HL-60 (cell line): Measurements from ENCODE around the gene ASS1.

Source experiments
- DNase-seq, 2 experiments: peaks; one replicate each; pipeline ENCODE4 v3.0.0-alpha.2; 2010 to 2020; ENCODE audit warnings: low read depth in 1 of 2, low spot score in 1 of 2
- H3K27ac ChIP-seq: fragments of 250-450 bp; sonication (Bioruptor Pico); replicated peaks from 2 replicates; pipeline ENCODE4 v1.5.1; 2020; ENCODE audit warnings: mild to moderate bottlenecking, moderate library complexity
- H3K27me3 ChIP-seq: fragments of 250-450 bp; sonication (Bioruptor Pico); 2 replicates; pipeline ENCODE4 v1.5.1; 2021; ENCODE audit warnings: mild to moderate bottlenecking, moderate library complexity; ENCODE audit not compliant: insufficient read depth, poor library complexity, severe bottlenecking
- H3K4me3 ChIP-seq: replicated peaks from 2 replicates; pipeline ENCODE4 v1.5.1; 2011; ENCODE audit warnings: mild to moderate bottlenecking, control low read depth, low read length; ENCODE audit not compliant: insufficient read depth
- CTCF ChIP-seq: IDR thresholded peaks from one replicate; pipeline ENCODE4 v1.5.1; 2011; ENCODE audit warnings: low read length, control low read depth, inconsistent platforms; ENCODE audit not compliant: insufficient read depth
- GABPA ChIP-seq: IDR thresholded peaks from 2 replicates; pipeline ENCODE4 v1.6.1; 2012; ENCODE audit warnings: low read depth
- POLR2AphosphoS5 ChIP-seq: IDR thresholded peaks from 2 replicates; pipeline ENCODE4 v1.6.1; 2012; ENCODE audit warnings: low read depth
- SPI1 ChIP-seq: IDR thresholded peaks from 2 replicates; pipeline ENCODE4 v1.6.1; 2012; ENCODE audit warnings: low read depth, mild to moderate bottlenecking, borderline replicate concordance
- TF ChIP-seq, protein P1 (sequence below): IDR thresholded peaks from 2 replicates; pipeline ENCODE4 v1.6.1; 2012; ENCODE audit warnings: low read depth; ENCODE audit not compliant: insufficient replicate concordance

Gene ASS1

GRCh38 chr9:130414910-130415746, 29.6 kb upstream of the ASS1 start:
- Histone ChIP-seq H3K4me3 (no peak overlapping the region), H3K27ac (no peak overlapping the region), H3K27me3 (no peaks in the 10 kb centered on the region)
- DNase-seq: no peak
- TF ChIP-seq, protein P1, sequence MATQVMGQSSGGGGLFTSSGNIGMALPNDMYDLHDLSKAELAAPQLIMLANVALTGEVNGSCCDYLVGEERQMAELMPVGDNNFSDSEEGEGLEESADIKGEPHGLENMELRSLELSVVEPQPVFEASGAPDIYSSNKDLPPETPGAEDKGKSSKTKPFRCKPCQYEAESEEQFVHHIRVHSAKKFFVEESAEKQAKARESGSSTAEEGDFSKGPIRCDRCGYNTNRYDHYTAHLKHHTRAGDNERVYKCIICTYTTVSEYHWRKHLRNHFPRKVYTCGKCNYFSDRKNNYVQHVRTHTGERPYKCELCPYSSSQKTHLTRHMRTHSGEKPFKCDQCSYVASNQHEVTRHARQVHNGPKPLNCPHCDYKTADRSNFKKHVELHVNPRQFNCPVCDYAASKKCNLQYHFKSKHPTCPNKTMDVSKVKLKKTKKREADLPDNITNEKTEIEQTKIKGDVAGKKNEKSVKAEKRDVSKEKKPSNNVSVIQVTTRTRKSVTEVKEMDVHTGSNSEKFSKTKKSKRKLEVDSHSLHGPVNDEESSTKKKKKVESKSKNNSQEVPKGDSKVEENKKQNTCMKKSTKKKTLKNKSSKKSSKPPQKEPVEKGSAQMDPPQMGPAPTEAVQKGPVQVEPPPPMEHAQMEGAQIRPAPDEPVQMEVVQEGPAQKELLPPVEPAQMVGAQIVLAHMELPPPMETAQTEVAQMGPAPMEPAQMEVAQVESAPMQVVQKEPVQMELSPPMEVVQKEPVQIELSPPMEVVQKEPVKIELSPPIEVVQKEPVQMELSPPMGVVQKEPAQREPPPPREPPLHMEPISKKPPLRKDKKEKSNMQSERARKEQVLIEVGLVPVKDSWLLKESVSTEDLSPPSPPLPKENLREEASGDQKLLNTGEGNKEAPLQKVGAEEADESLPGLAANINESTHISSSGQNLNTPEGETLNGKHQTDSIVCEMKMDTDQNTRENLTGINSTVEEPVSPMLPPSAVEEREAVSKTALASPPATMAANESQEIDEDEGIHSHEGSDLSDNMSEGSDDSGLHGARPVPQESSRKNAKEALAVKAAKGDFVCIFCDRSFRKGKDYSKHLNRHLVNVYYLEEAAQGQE: no peak
- TF ChIP-seq GABPA: no peak
- TF ChIP-seq CTCF: no peak
- no peak for TF ChIP-seq POLR2AphosphoS5
- no peak for TF ChIP-seq SPI1

DNA sequence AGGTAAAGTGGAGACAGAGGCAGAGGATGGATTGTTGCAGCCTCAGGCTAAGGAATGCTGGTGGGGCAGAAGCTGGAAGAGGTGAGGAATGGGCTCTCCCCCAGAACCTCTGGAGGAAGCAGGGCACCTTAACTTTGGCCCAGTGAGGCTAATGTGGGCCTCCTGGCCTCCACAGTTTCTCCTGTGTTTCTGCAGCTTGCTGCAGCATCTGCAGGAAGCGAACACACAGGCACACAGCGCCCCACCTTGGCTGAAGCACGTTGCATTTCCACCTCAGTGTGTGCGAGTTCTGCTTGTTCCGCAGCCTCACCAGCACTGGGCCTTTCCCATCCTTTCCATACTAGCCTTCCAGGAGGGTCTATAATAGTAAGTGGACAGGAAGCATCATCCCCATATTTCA, 27.2 kb upstream of the ASS1 start:
- H3K27me3 ChIP-seq: no peaks in the 10 kb centered on the region
- no peak for TF ChIP-seq GABPA
- TF ChIP-seq, protein P1: no peak

DNA sequence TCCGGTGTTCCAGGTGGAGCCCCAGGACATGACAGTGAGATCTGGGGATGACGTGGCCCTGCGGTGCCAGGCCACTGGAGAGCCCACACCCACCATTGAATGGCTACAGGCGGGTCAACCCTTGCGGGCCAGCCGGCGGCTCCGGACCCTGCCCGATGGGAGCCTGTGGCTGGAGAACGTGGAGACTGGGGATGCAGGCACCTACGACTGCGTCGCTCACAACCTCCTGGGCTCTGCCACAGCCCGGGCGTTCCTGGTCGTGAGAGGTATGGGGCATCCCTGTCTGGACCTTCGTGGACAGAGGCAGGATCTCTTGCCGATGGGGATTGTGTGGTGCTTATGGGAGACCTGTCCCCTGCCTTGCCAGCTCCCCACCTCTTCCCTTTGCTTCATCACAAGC, 26.0 kb upstream of the ASS1 start:
- H3K27ac ChIP-seq: no peak overlapping the region
- H3K27me3 ChIP-seq: no peaks in the 10 kb centered on the region
- H3K4me3 ChIP-seq: no peak overlapping the region
- no peak for TF ChIP-seq CTCF
- TF ChIP-seq, protein P1: no peak
- no peak for TF ChIP-seq SPI1
- no peak for TF ChIP-seq POLR2AphosphoS5
- TF ChIP-seq GABPA: no peak
- no peak for DNase-seq

More for the DNA sequence above, 27.2 kb upstream of the ASS1 start:
- DNase-seq: no peak
- no peak overlapping the region for H3K4me3 ChIP-seq
- H3K27ac ChIP-seq: no peak overlapping the region
